NCI-H345 (cell line): Measurements from ENCODE around the gene SPDYE2.
"Not testable (repeated sequence)": the region's sequence is repeated elsewhere in the genome, so short reads cannot be mapped to it uniquely, and the experiment has no call there.

Source experiments
- DNase-seq: peaks from one replicate; lab custom pipeline; 2025; lab: John Stamatoyannopoulos, UW

Gene SPDYE2

GRCh38 chr7:102550808-102551422, at the start of gene SPDYE2:
SPDYE2 (plus strand) TSS chr7:102551226; CDS start chr7:102553256, 2,030 bp downstream.
- DNase-seq, result not testable (repeated sequence)

- DNase-seq, result not testable (repeated sequence)
These were observed 47.9 kb upstream of the SPDYE2 start for GRCh38 chr7:102503141-102503540.

GRCh38 chr7:102505298-102506185, 45.5 kb upstream of the SPDYE2 start:
- not testable (repeated sequence) for DNase-seq

GRCh38 chr7:102507410-102508088, 43.5 kb upstream of the SPDYE2 start:
- not testable (repeated sequence) for DNase-seq

- DNase-seq, result not testable (repeated sequence)
These were observed 40.5 kb upstream of the SPDYE2 start for GRCh38 chr7:102510575-102510974.

- not testable (repeated sequence) for DNase-seq
These were observed 39.0 kb upstream of the SPDYE2 start for GRCh38 chr7:102511860-102512522.

GRCh38 chr7:102512642-102513221, 38.3 kb upstream of the SPDYE2 start:
- not testable (repeated sequence) for DNase-seq

- not testable (repeated sequence) for DNase-seq
These were observed 35.9 kb upstream of the SPDYE2 start for GRCh38 chr7:102514881-102515721.

- not testable (repeated sequence) for DNase-seq
These were observed 35.1 kb upstream of the SPDYE2 start for GRCh38 chr7:102515889-102516288.

- DNase-seq, result not testable (repeated sequence)
These were observed 34.1 kb upstream of the SPDYE2 start for GRCh38 chr7:102516951-102517350.

- DNase-seq, result not testable (repeated sequence)
These were observed 33.4 kb upstream of the SPDYE2 start, which contains the start of gene RASA4B for GRCh38 chr7:102517550-102518147. RASA4B (minus strand) TSS chr7:102517777; CDS start chr7:102517710, 67 bp downstream.

GRCh38 chr7:102520797-102521196, 30.2 kb upstream of the SPDYE2 start:
- DNase-seq, result not testable (repeated sequence)

GRCh38 chr7:102524803-102525202, 26.2 kb upstream of the SPDYE2 start:
- DNase-seq, result not testable (repeated sequence)

GRCh38 chr7:102527182-102527581, 23.8 kb upstream of the SPDYE2 start:
- not testable (repeated sequence) for DNase-seq

- not testable (repeated sequence) for DNase-seq
These were observed 22.9 kb upstream of the SPDYE2 start for GRCh38 chr7:102527822-102528793.

- DNase-seq, result not testable (repeated sequence)
These were observed 19.4 kb upstream of the SPDYE2 start for GRCh38 chr7:102531583-102531982.

- not testable (repeated sequence) for DNase-seq
These were observed 18.9 kb upstream of the SPDYE2 start for GRCh38 chr7:102532127-102532526.

- not testable (repeated sequence) for DNase-seq
These were observed 15.9 kb upstream of the SPDYE2 start for GRCh38 chr7:102535062-102535615.
